Calu3 (cell line): ENCODE data around the gene DGKA. TPM values are rescaled to one million over a fixed set of nuclear protein-coding genes. Genes with fewer than 3 reads are reported as not detected.
"Not testable (repeated sequence)": the region's sequence is repeated elsewhere in the genome, so short reads cannot be mapped to it uniquely, and the experiment has no call there.

Experiments
- BruUV-seq: library from RNA; stranded (reverse); fragments of 400-500 nt; replicated peaks from 2 replicates; lab custom pipeline; 2021; lab: Mats Ljungman, UMichigan
- CTCF ChIA-PET: fragments of 300-600 bp; sonication (Branson Sonifier 250); formaldehyde crosslinking; loops from one replicate; lab custom pipeline; 2022; ENCODE audit warnings: antibody characterized with exemption; lab: Charles Lee
- DNase-seq: peaks from one replicate; pipeline ENCODE4 v3.0.0; 2022
- H3K27ac Mint-ChIP-seq: one replicate; pipeline ENCODE4 v1.8.0; 2022; ENCODE audit warnings: mixed read lengths; ENCODE audit not compliant: unreplicated experiment
- H3K27me3 Mint-ChIP-seq: one replicate; pipeline ENCODE4 v1.8.0; 2022; ENCODE audit warnings: mixed read lengths; ENCODE audit not compliant: unreplicated experiment
- H3K36me3 Mint-ChIP-seq: one replicate; pipeline ENCODE4 v1.8.0; 2022; ENCODE audit warnings: mild to moderate bottlenecking, moderate library complexity, mixed read lengths; ENCODE audit not compliant: insufficient read depth, unreplicated experiment
- H3K4me1 Mint-ChIP-seq: one replicate; pipeline ENCODE4 v1.8.0; 2022; ENCODE audit warnings: mild to moderate bottlenecking, low read depth, mixed read lengths; ENCODE audit not compliant: unreplicated experiment
- H3K4me3 Mint-ChIP-seq: one replicate; pipeline ENCODE4 v1.8.0; 2022; ENCODE audit warnings: mild to moderate bottlenecking, low read depth, moderate library complexity, mixed read lengths; ENCODE audit not compliant: unreplicated experiment
- H3K9me3 Mint-ChIP-seq: one replicate; pipeline ENCODE4 v1.8.0; 2022; ENCODE audit warnings: low read depth, mixed read lengths; ENCODE audit not compliant: unreplicated experiment
- CTCF ChIP-seq: fragments of 200-600 bp; IDR thresholded peaks from one replicate; pipeline ENCODE4 v1.8.0; 2022; ENCODE audit warnings: antibody characterized with exemption; ENCODE audit not compliant: unreplicated experiment
- intact Hi-C: fragments of 100-400 bp; cut with micrococcal nuclease; formaldehyde crosslinking; loops from one replicate; pipeline ENCODE4 v1.10.0; 2022; ENCODE audit not compliant: unreplicated experiment
- total RNA-seq: library from RNA; stranded (reverse); gene quantifications from 2 replicates; pipeline ENCODE4 v1.2.3, GENCODE V29; 2022

Gene DGKA
- total RNA-seq, 1 experiment from 2014 or later, result 51.2 TPM

GRCh38 chr12:55995366-55995765, 64.4 kb downstream of the DGKA start:
- no peak for DNase-seq
- Mint-ChIP-seq H3K27me3 (no peaks in the 10 kb centered on the region), H3K36me3 (peaks cover 55% of the 10 kb centered on the region), H3K9me3 (no peaks in the 10 kb centered on the region), H3K4me3 (no peak overlapping the region), H3K27ac (no peak overlapping the region), H3K4me1 (peaks cover 26% of the 10 kb centered on the region)
- TF ChIP-seq CTCF, result no peak
- no TSS peak for BruUV-seq
- CTCF ChIA-PET, result interaction anchor here (0.9 to 2.7 kb wide), 7 partner anchors 11 to 85 kb away, joined by 3 to 46 read pairs (median 12); partner anchors contain the start of gene RAB5B
- intact Hi-C loops, result no loop called here

- no TSS peak for BruUV-seq
- peak; percentile 63 for TF ChIP-seq CTCF
- peak; percentile 76 for DNase-seq
These were observed 65.3 kb downstream of the DGKA start for GRCh38 chr12:55996201-55996714.

GRCh38 chr12:55996715-55997534, 66.0 kb downstream of the DGKA start, which contains the start of gene SUOX:
Gene SUOX (plus strand): TSS chr12:55997276. CDS start chr12:56002222, 4,946 bp downstream.
- no peaks in the 10 kb centered on the region for H3K27me3 Mint-ChIP-seq
- intact Hi-C loops, result loop anchor here (1.0 to 2.0 kb wide), 4 partner anchors 32 to 122 kb away; partner anchors contain the start of genes DGKA, RPS26 and ZC3H10
- no TSS peak for BruUV-seq
- peak within 1 kb of the TSS; percentile 91 for H3K27ac Mint-ChIP-seq
- H3K36me3 Mint-ChIP-seq, result peaks cover 44% of the 10 kb centered on the region
- CTCF ChIA-PET, result interaction anchor here (0.7 to 2.7 kb wide), 10 partner anchors 10 to 363 kb away, joined by 3 to 46 read pairs (median 6); partner anchors contain the start of genes RAB5B and STAT2
- H3K4me3 Mint-ChIP-seq, result peak within 1 kb of the TSS; percentile 90
- no peaks in the 10 kb centered on the region for H3K9me3 Mint-ChIP-seq
- H3K4me1 Mint-ChIP-seq, result peaks cover 36% of the 10 kb centered on the region
- no peak for TF ChIP-seq CTCF
- peak; percentile 97 for DNase-seq

More at GRCh38 chr12:55996201-55996714, 65.3 kb downstream of the DGKA start:
- H3K9me3 Mint-ChIP-seq, result no peaks in the 10 kb centered on the region
- intact Hi-C loops, result loop anchor here (1.0 to 2.0 kb wide), 4 partner anchors 33 to 123 kb away; partner anchors contain the start of genes DGKA, RPS26 and ZC3H10
- CTCF ChIA-PET, result interaction anchor here (0.6 to 2.7 kb wide), 12 partner anchors 11 to 389 kb away, joined by 3 to 46 read pairs (median 6); partner anchors contain the start of gene RAB5B
- peak overlapping the region; percentile 91 for H3K27ac Mint-ChIP-seq
- H3K27me3 Mint-ChIP-seq, result no peaks in the 10 kb centered on the region
- peak overlapping the region; percentile 90 for H3K4me3 Mint-ChIP-seq
- H3K36me3 Mint-ChIP-seq, result peaks cover 50% of the 10 kb centered on the region
- peaks cover 29% of the 10 kb centered on the region for H3K4me1 Mint-ChIP-seq

- peaks cover 42% of the 10 kb centered on the region for H3K36me3 Mint-ChIP-seq
- intact Hi-C loops, result loop anchor here (2.0 kb wide), 2 partner anchors 67 to 121 kb away; partner anchors contain the start of genes DGKA and ZC3H10
- peak; percentile 17 for DNase-seq
- H3K4me1 Mint-ChIP-seq, result peaks cover 37% of the 10 kb centered on the region
- H3K27me3 Mint-ChIP-seq, result no peaks in the 10 kb centered on the region
- peak overlapping the region; percentile 91 for H3K27ac Mint-ChIP-seq
- CTCF ChIA-PET, result interaction anchor here (0.7 to 2.7 kb wide), 8 partner anchors 10 to 363 kb away, joined by 3 to 46 read pairs (median 8); partner anchors contain the start of genes RAB5B and STAT2
- TSS peak; percentile 12 for BruUV-seq
- TF ChIP-seq CTCF, result no peak
- peak overlapping the region; percentile 90 for H3K4me3 Mint-ChIP-seq
- H3K9me3 Mint-ChIP-seq, result no peaks in the 10 kb centered on the region
These were observed 66.5 kb downstream of the DGKA start for GRCh38 chr12:55997535-55997859.

GRCh38 chr12:55999522-55999921, 68.6 kb downstream of the DGKA start:
- CTCF ChIA-PET, H3K27me3 Mint-ChIP-seq, H3K27ac Mint-ChIP-seq, intact Hi-C loops, DNase-seq, H3K4me3 Mint-ChIP-seq, BruUV-seq, H3K9me3 Mint-ChIP-seq: not testable (repeated sequence)
- Mint-ChIP-seq H3K36me3 (peaks cover 35% of the 10 kb centered on the region), H3K4me1 (peaks cover 23% of the 10 kb centered on the region)

- DNase-seq, H3K27me3 Mint-ChIP-seq, intact Hi-C loops, BruUV-seq, H3K4me3 Mint-ChIP-seq, CTCF ChIA-PET, H3K9me3 Mint-ChIP-seq, H3K27ac Mint-ChIP-seq: not testable (repeated sequence)
- peaks cover 23% of the 10 kb centered on the region for H3K4me1 Mint-ChIP-seq
- peaks cover 36% of the 10 kb centered on the region for H3K36me3 Mint-ChIP-seq
These were observed 69.1 kb downstream of the DGKA start for GRCh38 chr12:55999999-56000540.
